GM18909 (cell line): ENCODE results near the gene NOA1.

Source experiments
- ATAC-seq: cut with Tn5 transposase; IDR thresholded peaks from one replicate; pipeline ENCODE4 v1.9.1; 2021; ENCODE audit warnings: mild to moderate bottlenecking; ENCODE audit not compliant: unreplicated experiment, poor library complexity

Gene NOA1

DNA sequence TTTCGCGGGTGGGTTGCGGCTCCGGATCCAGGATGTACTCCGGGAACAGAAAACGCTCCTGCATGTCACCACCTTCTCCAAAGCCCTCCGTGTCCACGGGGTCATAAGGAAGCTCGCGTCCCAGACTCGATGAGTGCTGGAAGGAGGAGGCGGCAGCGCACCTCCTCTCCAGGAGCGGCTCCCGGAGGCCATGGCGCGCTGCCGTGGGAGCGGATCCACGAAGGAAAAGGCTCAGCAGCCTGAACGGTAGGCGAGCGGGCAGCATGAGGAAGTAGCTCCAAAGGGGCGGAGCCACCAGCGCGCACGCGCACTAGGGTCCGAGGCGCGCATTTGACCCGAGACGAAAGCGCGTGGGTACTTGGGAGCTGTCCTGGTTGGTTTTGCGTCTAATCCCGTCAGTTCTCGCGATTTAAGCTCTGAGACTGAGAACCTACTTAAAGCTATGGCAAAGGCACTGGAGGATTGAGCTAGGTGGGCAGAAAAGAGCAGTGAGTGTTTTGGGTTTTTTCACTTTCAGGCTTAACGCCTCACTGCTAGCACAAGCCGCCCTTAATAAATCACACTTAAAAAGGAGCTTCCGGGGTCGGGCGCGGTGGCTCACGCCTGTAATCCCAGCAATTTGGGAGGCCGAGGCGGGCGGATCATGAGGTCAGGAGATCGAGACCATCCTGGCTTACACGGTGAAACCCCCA is at the start of gene NOA1:
NOA1 (minus strand) TSS at position 286 of the 692 bp plus-strand sequence; CDS start at position 265, 21 bp downstream.
- peak; percentile 88 for ATAC-seq

- ATAC-seq = no peak
Observed at GRCh38 chr4:57023104-57023503, 45.7 kb upstream of the NOA1 start.

DNA sequence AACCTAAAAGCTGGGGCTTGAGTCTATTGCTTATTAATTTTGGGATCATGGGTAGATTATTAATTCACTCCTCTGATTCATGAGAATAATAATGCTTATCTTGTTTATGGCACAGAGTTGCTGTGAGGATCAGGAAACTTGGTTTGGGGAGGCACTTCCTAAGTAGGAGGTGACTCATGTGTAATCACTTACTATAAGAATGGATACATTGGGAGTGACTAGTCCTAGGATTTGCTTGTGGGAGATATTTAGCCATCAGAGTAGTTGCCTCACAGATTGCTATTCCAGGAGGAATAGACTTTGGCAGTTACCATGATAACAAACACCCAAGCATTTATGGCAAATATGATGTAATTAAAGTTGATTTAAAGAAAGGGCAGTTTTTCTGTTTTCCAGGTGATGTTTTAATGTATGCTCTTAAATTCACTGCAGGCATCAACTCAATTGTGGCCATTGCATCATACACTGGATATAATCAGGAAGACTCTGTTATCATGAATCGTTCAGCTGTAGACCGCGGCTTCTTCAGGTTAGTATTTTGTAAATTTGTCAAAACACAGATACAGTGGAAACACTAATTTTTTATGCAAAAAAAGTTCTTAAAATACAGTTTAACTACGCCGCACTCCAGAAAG is 43.2 kb upstream of the NOA1 start:
- ATAC-seq = no peak

- ATAC-seq = no peak
Observed at GRCh38 chr4:57018980-57019379, 41.6 kb upstream of the NOA1 start.

DNA sequence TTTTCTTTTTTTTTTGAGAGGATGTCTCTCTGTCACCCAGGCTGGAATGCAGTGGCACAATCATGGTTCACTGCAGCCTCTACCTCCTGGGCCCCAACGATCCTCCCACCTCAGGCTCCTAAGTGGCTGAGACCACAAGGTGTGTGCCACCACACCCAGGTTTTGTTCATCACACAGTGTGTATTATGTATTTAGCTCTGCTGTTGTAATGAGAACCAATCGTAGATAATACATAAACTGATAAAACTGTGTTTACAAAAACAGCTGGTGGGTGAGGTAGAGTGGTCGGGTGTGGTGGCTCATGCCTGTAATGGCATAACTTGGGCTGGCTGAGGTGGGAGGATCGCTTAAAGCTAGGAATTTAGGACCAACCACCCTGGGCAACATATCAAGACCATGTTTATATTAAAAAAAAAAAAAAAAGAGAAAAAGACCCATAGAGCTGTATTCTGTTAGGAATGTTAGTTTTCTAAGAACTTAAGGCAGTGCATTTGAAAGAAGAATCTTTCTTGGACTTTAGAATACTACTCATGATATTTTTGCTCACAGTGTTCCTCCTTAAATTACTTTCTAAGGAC is 36.2 kb upstream of the NOA1 start:
- no peak for ATAC-seq

GRCh38 chr4:56999751-57000150 is 22.3 kb upstream of the NOA1 start:
- ATAC-seq = no peak

GRCh38 chr4:56995525-56995924 is 18.1 kb upstream of the NOA1 start:
- ATAC-seq = no peak

GRCh38 chr4:56990109-56990905 is 12.9 kb upstream of the NOA1 start:
- ATAC-seq = no peak

DNA sequence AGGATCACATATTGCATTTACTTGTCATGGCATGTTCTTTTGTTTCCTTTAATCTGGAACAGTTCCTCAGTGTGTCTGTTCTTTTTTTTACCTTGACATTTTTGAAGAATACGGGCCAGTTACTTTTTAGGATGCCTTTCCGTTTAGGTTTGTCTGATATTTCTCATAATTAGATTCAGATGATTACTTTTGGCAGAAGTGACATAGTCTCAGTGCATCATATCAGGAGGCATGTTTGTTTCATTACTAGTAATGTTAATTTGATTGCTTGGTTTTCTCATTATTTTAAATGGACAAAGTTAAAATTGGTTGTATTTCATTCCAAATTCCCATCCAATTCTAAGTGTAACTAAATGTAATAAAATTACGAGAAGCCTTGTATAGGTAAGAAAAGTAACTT is 9.5 kb upstream of the NOA1 start:
- ATAC-seq = no peak

- no peak for ATAC-seq
Observed at GRCh38 chr4:56986192-56986591, 8.8 kb upstream of the NOA1 start.

- ATAC-seq = no peak
Observed at GRCh38 chr4:56981795-56982201, 4.4 kb upstream of the NOA1 start.

GRCh38 chr4:56979421-56980072 is 2.1 kb upstream of the NOA1 start:
- ATAC-seq = no peak

- ATAC-seq = peak; percentile 54
Observed at GRCh38 chr4:56978750-56979303, 1.4 kb upstream of the NOA1 start, which contains the start of gene POLR2B. Gene POLR2B, plus strand, starts transcription at chr4:56978896. Its CDS starts 90 bp downstream, at chr4:56978986.

GRCh38 chr4:56976837-56977320 is 527 bp downstream of the NOA1 start:
- peak; percentile 29 for ATAC-seq

GRCh38 chr4:56976283-56976836 is 1.0 kb downstream of the NOA1 start:
- no peak for ATAC-seq

DNA sequence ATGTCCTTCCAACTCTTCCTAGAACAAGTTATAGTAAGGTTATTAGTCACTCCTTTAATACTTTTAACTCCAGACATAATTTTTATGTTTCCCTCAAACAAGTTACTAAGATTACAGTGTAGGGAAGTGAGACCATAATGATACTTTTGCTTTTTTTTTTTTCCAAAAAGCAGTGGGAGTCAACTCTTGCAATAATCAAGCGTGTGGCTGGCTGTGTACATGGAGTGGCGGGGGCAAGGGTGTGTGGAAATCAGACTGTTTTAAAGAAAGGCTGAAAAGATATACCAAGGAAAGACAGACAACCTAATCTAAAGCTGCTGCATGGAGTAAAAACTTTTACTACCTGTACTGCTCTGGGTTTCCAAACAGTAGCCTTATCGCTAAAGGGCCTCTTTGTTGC is 4.1 kb downstream of the NOA1 start:
- ATAC-seq = no peak

GRCh38 chr4:56972809-56973208 is 4.6 kb downstream of the NOA1 start:
- ATAC-seq = no peak

GRCh38 chr4:56972389-56972788 is 5.0 kb downstream of the NOA1 start:
- ATAC-seq = no peak

- no peak for ATAC-seq
Observed at GRCh38 chr4:56971383-56971782, 6.0 kb downstream of the NOA1 start.

GRCh38 chr4:56961107-56961500 is 16.3 kb downstream of the NOA1 start:
- ATAC-seq = no peak
